Activated naive CD4-positive, alpha-beta T cell treated with anti-CD3 and anti-CD28 coated beads, Interleukin-2, amount 50 U/mL, for 72 hours (primary cell): ENCODE data around the gene SULT1C3. TPM values are rescaled to one million over a fixed set of nuclear protein-coding genes. Genes with fewer than 3 reads are reported as not detected.
"Not testable (repeated sequence)": the region's sequence is repeated elsewhere in the genome, so short reads cannot be mapped to it uniquely, and the experiment has no call there.

Experiments used
- ATAC-seq, 2 donors: fragments of 150-1000 bp; cut with Tn5 transposase; 2 replicates each; pipeline ENCODE4 v1.10.0; 2021; ENCODE audit warnings: mild to moderate bottlenecking in 2 of 2, moderate library complexity in 2 of 2
- DNase-seq, 2 donors: peaks; one replicate each; pipeline ENCODE4 v3.0.0; 2021 to 2022; ENCODE audit warnings: low spot score in 2 of 2
- H3K27ac Mint-ChIP-seq, 2 donors: one replicate each; pipeline ENCODE4 v1.8.0; 2022; ENCODE audit warnings: mild to moderate bottlenecking in 2 of 2, mixed read lengths in 2 of 2
- H3K36me3 Mint-ChIP-seq, 2 donors: one replicate each; pipeline ENCODE4 v1.8.0; 2022; ENCODE audit warnings: mixed read lengths in 2 of 2
- H3K9me3 Mint-ChIP-seq, 2 donors: one replicate each; pipeline ENCODE4 v1.8.0; 2022; ENCODE audit warnings: mixed read lengths in 2 of 2
- total RNA-seq, 2 donors: library from RNA; stranded (reverse); gene quantifications; one replicate each; pipeline ENCODE4 v1.2.3, GENCODE V29; 2022

SULT1C3 gene
- total RNA-seq, 2 donors from 2014 or later, result not detected

DNA sequence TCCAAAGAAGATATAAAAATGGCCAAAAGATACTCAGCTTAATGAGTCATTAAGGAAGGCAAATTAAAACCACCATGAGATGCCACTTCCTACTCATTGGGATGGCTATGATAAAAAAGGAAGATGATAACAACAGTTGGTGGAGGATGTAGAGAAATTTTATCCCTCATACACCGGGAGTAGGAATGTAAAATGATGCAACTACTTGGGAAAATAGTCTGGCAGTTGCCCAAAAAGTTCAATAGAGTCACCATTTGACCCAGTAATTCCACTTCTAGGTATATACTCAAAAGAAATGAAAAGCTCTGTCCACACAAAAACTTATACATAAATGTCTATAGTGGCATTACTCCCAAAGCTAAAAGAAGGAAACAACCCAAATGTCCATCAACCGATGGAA lies 38.9 kb downstream of the SULT1C3 start:
- DNase-seq (no peak), ATAC-seq (no peak)
- Mint-ChIP-seq H3K27ac (no peak overlapping the region), H3K36me3 (no peaks in the 10 kb centered on the region), H3K9me3 (peaks cover 4% of the 10 kb centered on the region in 2 donors)

DNA sequence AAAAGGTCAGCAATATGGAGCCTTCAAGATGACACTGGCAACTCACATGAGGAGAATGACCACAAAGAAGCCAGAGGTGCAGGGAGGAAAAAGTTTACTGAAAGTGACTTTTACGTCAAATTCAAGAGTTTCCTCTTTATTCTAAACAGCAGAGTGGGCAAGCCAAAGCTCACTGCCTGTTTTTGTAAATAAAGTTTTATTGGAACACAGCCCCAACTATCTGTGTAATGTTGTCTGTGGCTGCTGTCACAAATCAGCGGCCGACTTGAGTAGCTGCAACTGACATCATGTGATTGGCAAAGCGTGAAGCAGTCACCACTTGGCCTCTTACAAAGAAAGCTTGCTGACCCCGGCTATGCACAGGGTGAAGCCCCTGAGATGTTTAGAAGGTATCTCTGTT lies 39.7 kb downstream of the SULT1C3 start:
- no peak for DNase-seq
- Mint-ChIP-seq H3K36me3 (no peaks in the 10 kb centered on the region), H3K27ac (peak overlapping the region in 1 of 2 donors; percentile 30), H3K9me3 (peaks cover 4% of the 10 kb centered on the region in 2 donors)
- ATAC-seq, result no peak

DNA sequence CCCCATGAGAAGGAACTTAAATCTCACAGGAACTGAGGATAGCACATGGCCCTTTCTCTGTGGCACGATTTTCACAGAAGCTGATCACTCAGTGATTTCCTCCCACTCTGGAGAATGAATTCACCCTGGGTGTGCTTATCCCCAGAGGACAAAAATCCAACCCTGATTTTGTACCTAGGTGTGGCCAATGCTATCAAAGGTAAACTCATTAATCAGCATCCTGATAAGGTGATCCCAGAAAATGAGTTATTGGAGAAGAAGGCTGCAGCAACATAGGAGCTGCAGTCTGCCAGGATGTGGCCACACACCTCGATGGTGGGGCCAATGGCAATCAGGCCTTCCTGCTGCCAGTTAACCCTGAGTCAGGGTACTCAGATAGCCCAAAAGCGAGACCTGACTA lies 40.7 kb downstream of the SULT1C3 start:
- Mint-ChIP-seq H3K27ac (no peak overlapping the region), H3K9me3 (peaks cover 11% of the 10 kb centered on the region in 2 donors), H3K36me3 (no peaks in the 10 kb centered on the region)
- ATAC-seq, result no peak
- DNase-seq, result no peak

DNA sequence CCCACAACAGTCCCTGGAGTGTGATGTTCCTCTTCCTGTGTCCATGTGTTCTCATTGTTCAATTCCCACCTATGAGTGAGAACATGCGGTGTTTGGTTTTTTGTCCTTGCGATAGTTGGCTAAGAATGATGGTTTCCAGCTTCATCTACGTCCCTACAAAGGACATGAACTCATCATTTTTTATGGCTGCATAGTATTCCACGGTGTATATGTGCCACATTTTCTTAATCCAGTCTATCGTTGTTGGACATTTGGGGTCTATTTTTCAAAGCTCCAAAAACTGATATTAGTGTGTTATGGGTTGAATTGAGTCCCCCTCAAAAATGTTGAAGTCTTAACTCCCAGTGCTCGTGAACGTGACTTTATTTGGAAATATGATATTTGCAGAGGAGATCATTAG lies 44.8 kb downstream of the SULT1C3 start:
- H3K9me3 Mint-ChIP-seq, result peaks cover 11% of the 10 kb centered on the region in 2 donors
- not testable (repeated sequence) for ATAC-seq, H3K27ac Mint-ChIP-seq, H3K36me3 Mint-ChIP-seq, DNase-seq

DNA sequence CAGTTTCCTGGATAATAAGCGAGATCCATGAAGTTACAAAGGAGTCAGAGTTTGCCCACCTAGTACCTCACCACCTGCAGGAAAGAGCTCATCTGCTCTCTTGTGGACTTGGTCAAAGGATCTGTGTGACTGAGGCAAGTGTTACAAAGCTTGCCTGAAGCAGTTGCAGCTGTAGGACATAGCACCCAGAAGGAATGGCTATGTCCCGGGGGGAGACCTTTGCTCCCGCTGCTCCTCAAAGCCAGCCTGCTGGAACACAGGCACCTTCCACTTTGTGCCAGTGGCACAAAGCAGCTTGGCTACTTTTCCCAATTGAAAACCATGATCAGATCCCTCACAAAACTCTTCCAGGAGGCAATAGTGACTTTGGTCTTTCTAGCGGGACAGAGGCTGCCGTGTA lies 45.8 kb downstream of the SULT1C3 start:
- ATAC-seq, result no peak
- Mint-ChIP-seq H3K9me3 (peaks cover 11 to 15% of the 10 kb centered on the region in 2 donors), H3K36me3 (no peaks in the 10 kb centered on the region), H3K27ac (no peak overlapping the region)
- DNase-seq, result no peak

DNA sequence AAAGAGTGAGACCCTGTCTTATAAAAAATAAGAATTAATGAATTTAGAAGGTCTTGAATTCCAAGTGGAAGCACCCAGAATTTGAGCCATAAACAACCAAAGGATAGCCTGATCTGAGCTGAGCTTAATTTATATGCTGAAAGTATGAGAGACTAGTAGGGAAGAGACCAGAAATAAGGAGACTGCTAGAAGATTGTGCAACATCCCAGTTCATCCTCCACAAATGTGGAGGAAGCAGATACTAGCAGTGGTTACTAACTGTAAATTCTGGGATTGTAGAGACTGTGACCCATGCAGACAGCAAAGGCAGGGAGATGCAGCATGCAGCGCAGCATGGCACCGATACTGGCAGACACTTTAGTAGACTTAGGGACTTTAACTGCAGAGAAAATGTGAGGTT lies 47.4 kb downstream of the SULT1C3 start:
- no peaks in the 10 kb centered on the region for H3K36me3 Mint-ChIP-seq
- ATAC-seq (no peak), DNase-seq (no peak)
- peaks cover 11 to 15% of the 10 kb centered on the region in 2 donors for H3K9me3 Mint-ChIP-seq
- H3K27ac Mint-ChIP-seq, result no peak overlapping the region

DNA sequence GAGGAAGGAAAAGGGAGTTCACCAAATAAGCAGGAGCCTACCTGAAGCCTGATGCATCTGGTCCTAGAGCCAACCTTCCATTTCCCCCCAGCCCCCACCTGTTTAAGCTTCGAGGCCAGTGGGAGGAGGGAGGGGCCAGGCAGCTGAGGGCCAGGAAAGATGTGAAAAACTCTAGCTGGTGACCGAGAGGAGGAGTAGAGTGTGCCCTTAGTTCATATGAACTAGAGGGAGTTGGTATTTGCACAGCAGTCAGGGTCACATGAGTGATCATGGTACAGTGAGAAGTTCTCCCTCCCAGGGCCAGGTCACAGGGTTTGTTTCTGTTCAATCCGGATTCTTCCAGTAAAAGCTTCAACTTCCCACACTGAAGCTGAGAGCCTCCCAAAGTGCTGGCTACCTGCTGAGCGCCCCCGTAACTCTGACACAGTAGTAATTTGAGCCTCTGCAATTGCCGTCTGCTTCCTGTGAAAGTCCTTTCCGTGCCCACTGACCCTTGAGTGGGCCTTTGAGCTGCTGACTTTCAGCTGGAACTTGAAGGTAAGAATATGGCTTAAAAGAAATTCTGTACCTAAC lies 48.9 kb downstream of the SULT1C3 start, which contains the start of gene SULT1C2:
SULT1C2 (plus strand) TSS at position 362 of the 573 bp plus-strand sequence. CDS start 4,773 bp downstream, outside the sequence.
- no peaks in the 10 kb centered on the region for H3K36me3 Mint-ChIP-seq
- no peak within 1 kb of the TSS for H3K27ac Mint-ChIP-seq
- no peak for ATAC-seq
- H3K9me3 Mint-ChIP-seq, result peaks cover 7 to 11% of the 10 kb centered on the region in 2 donors
- no peak for DNase-seq

DNA sequence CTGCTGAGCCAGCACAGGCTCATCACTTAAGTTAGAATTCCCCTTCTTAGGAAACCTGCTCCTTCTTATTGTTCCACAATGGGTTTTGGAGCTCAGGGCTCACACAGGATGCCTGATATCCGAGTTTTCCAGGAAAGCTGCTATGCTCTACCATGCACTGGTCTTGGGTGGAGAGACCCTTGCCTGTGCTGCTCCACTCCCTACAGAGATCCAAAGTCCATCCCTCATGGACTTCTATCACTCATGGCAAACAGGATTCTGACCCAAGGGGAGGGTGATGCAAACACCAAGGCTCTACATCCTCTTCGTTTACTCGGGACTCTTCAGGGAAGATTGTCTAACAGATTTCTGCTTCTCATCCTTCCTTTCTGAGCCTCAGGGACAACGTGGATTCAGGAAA lies 54.1 kb downstream of the SULT1C3 start:
- no peak overlapping the region for H3K27ac Mint-ChIP-seq
- ATAC-seq, result no peak
- no peaks in the 10 kb centered on the region for H3K36me3 Mint-ChIP-seq
- H3K9me3 Mint-ChIP-seq, result peaks cover 0 to 3% of the 10 kb centered on the region in 2 donors
- DNase-seq, result no peak

DNA sequence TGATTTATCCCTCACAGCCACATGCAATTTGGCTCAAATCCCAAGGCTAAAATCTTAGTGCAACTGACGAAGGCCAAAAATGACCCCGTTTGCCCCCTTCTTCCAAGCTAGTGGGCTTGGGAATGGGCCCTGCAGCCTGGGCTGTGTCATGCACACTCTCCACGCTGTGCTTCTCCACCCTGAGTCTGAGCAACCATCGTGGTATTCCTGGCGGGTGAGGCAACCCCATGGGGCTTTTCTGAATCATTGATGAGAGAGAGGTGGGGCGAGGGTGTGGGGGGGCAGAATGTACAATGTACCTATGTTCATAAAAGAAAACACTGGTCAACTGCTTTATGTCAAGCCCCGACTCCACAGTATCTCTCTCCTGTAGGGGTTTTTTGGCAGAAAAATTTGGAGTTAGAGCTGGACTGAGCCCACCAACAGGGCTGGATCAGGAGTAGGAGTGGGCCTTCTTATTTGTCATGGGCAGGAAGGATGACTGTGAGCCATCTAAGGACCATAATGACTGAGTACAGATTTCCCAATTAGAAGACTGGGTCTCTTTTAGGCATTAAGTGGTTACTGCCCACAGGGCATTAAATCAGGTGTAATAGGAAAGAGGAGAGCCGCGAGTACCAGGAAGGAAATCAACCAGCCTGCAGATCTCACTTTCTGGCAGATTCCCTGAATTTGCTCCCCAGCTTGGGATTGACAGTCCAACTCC lies 57.8 kb downstream of the SULT1C3 start:
- no peak for ATAC-seq
- H3K9me3 Mint-ChIP-seq, result no peaks in the 10 kb centered on the region

DNA sequence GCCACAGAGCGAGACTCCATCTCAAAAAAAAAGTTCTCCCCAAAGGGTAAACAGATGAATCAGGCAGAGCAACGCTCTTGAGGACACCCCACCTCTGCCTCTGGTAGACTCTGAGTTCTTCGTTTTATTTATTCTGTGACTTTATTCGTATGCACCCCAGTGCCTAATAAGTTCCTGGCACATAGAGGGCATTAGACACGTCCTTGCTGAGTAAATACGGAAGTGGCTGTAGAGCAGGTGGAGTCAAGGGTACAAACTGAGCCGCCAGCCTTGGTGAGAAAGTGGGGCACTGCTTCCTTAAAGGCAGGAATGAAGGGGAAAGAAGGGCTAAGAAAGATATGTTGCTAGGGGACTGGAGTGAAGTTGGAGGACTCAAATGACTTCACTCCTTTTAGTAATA lies 61.8 kb downstream of the SULT1C3 start:
- no peak overlapping the region for H3K27ac Mint-ChIP-seq
- H3K36me3 Mint-ChIP-seq, result no peaks in the 10 kb centered on the region
- H3K9me3 Mint-ChIP-seq, result no peaks in the 10 kb centered on the region
- DNase-seq (no peak), ATAC-seq (no peak)

More for the DNA sequence above, 57.8 kb downstream of the SULT1C3 start:
- Mint-ChIP-seq H3K27ac (no peak overlapping the region), H3K36me3 (no peaks in the 10 kb centered on the region)
- no peak for DNase-seq

DNA sequence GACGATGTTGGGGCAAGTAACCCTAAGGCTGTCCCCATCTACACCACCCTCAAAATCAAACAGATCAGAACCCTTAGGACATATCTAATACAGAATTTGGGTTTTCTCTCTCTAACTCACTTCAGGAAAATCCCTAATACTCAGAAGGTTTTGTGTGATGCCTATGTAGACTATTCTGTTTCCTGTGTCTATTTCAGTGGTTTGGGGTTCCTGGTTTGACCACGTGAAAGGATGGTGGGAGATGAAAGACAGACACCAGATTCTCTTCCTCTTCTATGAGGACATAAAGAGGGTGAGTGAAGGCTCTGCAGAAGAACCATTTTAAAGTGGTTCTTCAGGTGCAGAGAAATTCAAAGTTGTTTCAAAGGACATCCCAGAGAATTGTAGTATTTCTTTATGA lies 65.2 kb downstream of the SULT1C3 start:
- H3K9me3 Mint-ChIP-seq, result no peaks in the 10 kb centered on the region
- ATAC-seq (no peak), DNase-seq (no peak)
- no peak overlapping the region for H3K27ac Mint-ChIP-seq
- no peaks in the 10 kb centered on the region for H3K36me3 Mint-ChIP-seq

DNA sequence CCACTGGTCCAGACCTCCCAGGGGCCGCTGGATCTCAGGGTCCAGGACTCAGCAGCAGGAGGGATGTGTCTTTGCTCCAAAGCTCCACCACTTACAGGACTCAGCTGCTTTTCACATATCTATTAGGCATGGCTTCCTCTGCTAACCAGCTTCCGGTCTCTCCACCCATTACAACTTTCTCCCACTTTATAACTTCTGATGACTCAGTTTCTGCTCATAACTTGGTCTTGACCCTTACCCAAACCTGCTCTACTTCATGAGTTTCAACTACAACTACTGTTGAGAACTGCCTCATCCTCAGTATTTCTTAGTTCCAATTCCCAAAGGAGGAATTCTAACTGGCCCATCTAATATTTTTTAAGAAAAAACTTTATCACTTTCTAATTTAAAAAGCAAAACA lies 66.1 kb downstream of the SULT1C3 start:
- Mint-ChIP-seq H3K27ac (no peak overlapping the region), H3K36me3 (no peaks in the 10 kb centered on the region), H3K9me3 (no peaks in the 10 kb centered on the region)
- no peak for ATAC-seq
- DNase-seq, result no peak

DNA sequence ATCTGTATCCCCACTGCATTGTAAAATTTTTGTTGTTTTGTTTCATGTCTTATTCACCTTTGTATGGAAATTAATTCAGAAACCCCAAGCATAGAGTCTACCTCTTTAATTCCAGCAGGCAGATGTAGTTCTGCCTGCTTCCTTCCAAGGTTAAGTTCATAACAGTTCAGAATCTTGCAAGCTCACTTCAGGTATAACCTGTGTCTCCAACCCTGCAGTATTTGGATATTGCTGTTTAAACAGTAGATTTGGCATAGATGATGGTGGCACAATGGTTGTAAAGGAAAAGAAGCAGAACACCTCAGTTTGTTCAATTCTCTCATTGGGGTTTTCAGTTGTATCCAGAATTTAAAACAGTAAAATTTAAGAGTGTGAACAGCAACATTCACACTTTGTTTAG lies 70.1 kb downstream of the SULT1C3 start:
- DNase-seq (no peak), ATAC-seq (no peak)
- H3K27ac Mint-ChIP-seq, result no peak overlapping the region
- H3K36me3 Mint-ChIP-seq, result no peaks in the 10 kb centered on the region
- H3K9me3 Mint-ChIP-seq, result peaks cover 0 to 3% of the 10 kb centered on the region in 2 donors

Other genes with a start within 250 kb of the SULT1C3 start
- gene SULT1C2, start 48.9 kb downstream of the SULT1C3 start, total RNA-seq, result not detected
- not detected for gene SULT1C4, start 138.0 kb downstream of the SULT1C3 start, total RNA-seq
- gene GCC2, start 209.2 kb downstream of the SULT1C3 start, total RNA-seq, result 10 to 100 TPM; 43.8 to 48.5 TPM